ENCODE results near the gene NCBP1. TPM values are rescaled to one million over a fixed set of nuclear protein-coding genes. Genes with fewer than 3 reads are reported as not detected.

NCBP1 gene
- total and polyA plus RNA-seq, 9 of the 15 experiments (the other 6 are each of a cell fraction or from before 2014, with no cell fraction given), result 29.4 to 69.7 (median 57.5) TPM

- Histone ChIP-seq H3K27me3 (ENCODE audit: control insufficient read depth in 2 of 2, insufficient read depth in 2 of 2, low read length in 2 of 2) (peaks cover 0 to 5% of the 10 kb centered on the region in 2 experiments; a peak in 1 of 5 replicates), H3K4me2 (ENCODE audit: insufficient read depth, low read length) (no peak overlapping the region), H3K27ac (ENCODE audit: extremely low read depth, low read depth, low read length) (no peak overlapping the region), H4K20me1 (replicated peaks; ENCODE audit: control insufficient read depth, insufficient read depth, low read length) (no peaks in the 10 kb centered on the region), H3K4me1 (replicated peaks in 1 of 2; ENCODE audit: control insufficient read depth in 2 of 2, insufficient read depth in 2 of 2, low read length in 2 of 2) (peaks cover 0 to 10% of the 10 kb centered on the region in 2 experiments; a peak in 3 of 5 replicates), H3K4me3 (no peak overlapping the region), H3K36me3 (ENCODE audit: control insufficient read depth, insufficient read depth, low read length) (no peaks in the 10 kb centered on the region), H3K9ac (ENCODE audit: insufficient read depth in 1 of 2, low read depth in 2 of 2, low read length in 2 of 2) (no peak overlapping the region), H3K9me3 (replicated peaks; ENCODE audit: control insufficient read depth, insufficient read depth, low read depth, low read length) (no peaks in the 10 kb centered on the region), H3K79me2 (ENCODE audit: control insufficient read depth, insufficient read depth, low read length) (no peaks in the 10 kb centered on the region), H2AFZ (ENCODE audit: low read depth, low read length) (no peak overlapping the region), H3K9me1 (ENCODE audit: control insufficient read depth, insufficient read depth, low read length) (no peaks in the 10 kb centered on the region)
- no peak for TF ChIP-seq ZNF277 (CRISPR knock-in tag; IDR thresholded peaks at IDR 0.05; ENCODE audit: borderline replicate concordance)
- TF ChIP-seq NCOA1 (IDR thresholded peaks at IDR 0.05; ENCODE audit: low read depth), result no peak
- no peak for TF ChIP-seq ZNF445 (CRISPR knock-in tag; IDR thresholded peaks at IDR 0.05; ENCODE audit: low read depth)
- TF ChIP-seq HNRNPK (IDR thresholded peaks at IDR 0.05; ENCODE audit: low read depth, low read length, poor library complexity, severe bottlenecking), result no peak
- TF ChIP-seq ZBTB40 (IDR thresholded peaks at IDR 0.05), result no peak
- TF ChIP-seq ZBTB40 (CRISPR knock-in tag; IDR thresholded peaks at IDR 0.05), result no peak
- no peak for TF ChIP-seq SIN3B (IDR thresholded peaks at IDR 0.05; ENCODE audit: low read depth)
- no peak for TF ChIP-seq ZNF408 (CRISPR knock-in tag; IDR thresholded peaks at IDR 0.05; ENCODE audit: low read depth)
- no peak for TF ChIP-seq IFI16 (CRISPR knock-in tag; IDR thresholded peaks at IDR 0.05)
- intact Hi-C loops (cut with micrococcal nuclease), result no loop called here
- in situ Hi-C loops (cut with MboI), result no loop called here
- DNase-seq (ENCODE audit: extremely low read depth in 1 of 4, low spot score in 3 of 4), result no peak
- 7% methylated on average over 4 of the region's 4 CpGs for WGBS (ENCODE audit: insufficient coverage, low coverage, missing lambda C conversion rate)
- POLR2A ChIA-PET, result interaction anchor here (0.6 to 2.7 kb wide), 6 partner anchors 9 to 196 kb away, joined by 3 to 11 read pairs (median 4); partner anchors contain the start of gene XPA
- no peak for FAIRE-seq
- no peak for ATAC-seq
- CTCF ChIA-PET (ENCODE audit: low intra/inter-chr PET ratio), result no interaction called here
- no TSS peak for BruUV-seq (replicated peaks)
Measured at GRCh38 chr9:97704851-97705250, 71.2 kb downstream of the NCBP1 start.
